ENCODE data around the gene DOCK2. TPM values are rescaled to one million over a fixed set of nuclear protein-coding genes. Genes with fewer than 3 reads are reported as not detected.
A peak's percentile ranks its signal among the peaks of the same experiment; 100 is the strongest.

Gene DOCK2
- total RNA-seq, 1 experiment from 2014 or later, result 0.26 TPM

DNA sequence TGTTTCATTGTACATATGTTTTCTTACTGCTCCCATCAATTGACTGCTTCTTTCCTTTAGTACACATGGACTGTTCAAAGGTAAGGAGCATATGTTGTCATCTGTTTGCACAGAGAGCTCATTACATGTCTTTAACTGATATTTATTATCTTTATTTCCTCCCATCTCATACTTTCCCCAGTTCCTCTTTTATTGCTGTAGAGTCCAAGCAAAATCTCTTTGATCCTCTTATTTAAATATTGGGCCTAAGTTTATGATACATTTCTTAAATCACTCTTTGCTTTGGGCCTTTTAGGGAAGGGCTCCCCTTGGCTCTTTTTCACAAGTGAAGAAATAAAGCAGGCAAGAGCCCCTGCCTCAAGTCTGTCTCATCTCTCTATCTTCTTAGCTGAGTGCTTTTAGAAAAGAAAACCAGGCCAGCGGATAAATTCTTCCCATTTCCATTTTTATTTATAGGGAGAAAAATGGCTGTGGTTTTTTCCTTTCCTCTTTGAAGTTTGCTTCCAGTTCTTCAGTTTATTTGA, 152.4 kb downstream of the DOCK2 start:
- H2AFZ ChIP-seq (ENCODE audit: low read length), result no peak overlapping the region
- TF ChIP-seq EZH2phosphoT487 (IDR thresholded peaks at IDR 0.05; ENCODE audit: borderline replicate concordance, low read length) (no peak), CTCF (conservative IDR thresholded peaks at IDR 0.05; ENCODE audit: low read depth, low read length) (no peak), EZH2 (IDR thresholded peaks at IDR 0.05; ENCODE audit: low read length, unreplicated experiment) (no peak)
- no peaks in the 10 kb centered on the region for H3K36me3 ChIP-seq (ENCODE audit: low read depth, low read length)
- no peak overlapping the region for H3K9ac ChIP-seq (ENCODE audit: low read length)
- H4K20me1 ChIP-seq (ENCODE audit: low read length), result no peaks in the 10 kb centered on the region
- intact Hi-C loops (cut with micrococcal nuclease), result loop anchor here (5.0 kb wide), 1 partner anchor 87 kb away; no protein-coding TSS in a partner anchor
- no peak overlapping the region for H3K4me3 ChIP-seq (ENCODE audit: low read length)
- H3K27me3 ChIP-seq (ENCODE audit: low read length), result no peaks in the 10 kb centered on the region
- ATAC-seq (no peak), DNase-seq (no peak)
- POLR2A ChIA-PET (ENCODE audit: unreplicated experiment), result no interaction called here
- no peak overlapping the region for H3K27ac ChIP-seq (ENCODE audit: low read length)
- CTCF ChIA-PET, result no interaction called here
- no TSS peak for BruUV-seq (replicated peaks)
- H3F3A ChIP-seq (ENCODE audit: low read length, unreplicated experiment), result no peaks in the 10 kb centered on the region
- H3K9me3 ChIP-seq (ENCODE audit: low read length), result no peaks in the 10 kb centered on the region
- no peaks in the 10 kb centered on the region for H3K9me2 ChIP-seq (replicated peaks; ENCODE audit: low read length)
- H3K4me2 ChIP-seq (ENCODE audit: low read length), result no peak overlapping the region
- H3K4me1 ChIP-seq (ENCODE audit: insufficient read depth, low read length), result peaks cover 10% of the 10 kb centered on the region; the same call in 1 of the 2 replicates
- H3K79me2 ChIP-seq (ENCODE audit: low read length), result no peaks in the 10 kb centered on the region

DNA sequence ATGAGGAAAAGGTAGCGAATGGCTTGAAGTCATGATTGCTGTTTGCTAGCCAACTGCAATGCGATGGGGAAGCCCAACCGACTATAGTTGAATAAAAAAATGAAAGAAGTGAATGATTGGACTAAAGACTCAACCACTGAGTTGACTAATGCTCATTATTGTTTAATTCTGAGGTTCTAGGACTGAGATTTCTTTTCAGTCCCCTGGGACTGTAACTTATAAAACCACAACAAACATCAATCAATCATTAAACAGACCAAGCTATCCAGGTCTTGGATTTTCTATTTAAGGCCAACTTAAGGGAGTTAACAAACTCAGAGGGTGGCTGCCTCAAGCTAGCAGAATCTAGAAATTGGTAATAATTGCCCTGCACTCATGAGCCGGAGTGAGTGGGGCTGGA, 154.2 kb downstream of the DOCK2 start:
- Histone ChIP-seq H3K4me1 (ENCODE audit: insufficient read depth, low read length) (peaks cover 10% of the 10 kb centered on the region; the same call in 1 of the 2 replicates), H3F3A (ENCODE audit: low read length, unreplicated experiment) (no peaks in the 10 kb centered on the region), H3K4me3 (ENCODE audit: low read length) (no peak overlapping the region), H3K27ac (ENCODE audit: low read length) (no peak overlapping the region), H3K9me3 (ENCODE audit: low read length) (no peaks in the 10 kb centered on the region), H3K4me2 (ENCODE audit: low read length) (no peak overlapping the region), H3K79me2 (ENCODE audit: low read length) (no peaks in the 10 kb centered on the region), H3K36me3 (ENCODE audit: low read depth, low read length) (no peaks in the 10 kb centered on the region), H3K9ac (ENCODE audit: low read length) (no peak overlapping the region), H2AFZ (ENCODE audit: low read length) (no peak overlapping the region), H4K20me1 (ENCODE audit: low read length) (no peaks in the 10 kb centered on the region), H3K9me2 (replicated peaks; ENCODE audit: low read length) (no peaks in the 10 kb centered on the region), H3K27me3 (ENCODE audit: low read length) (no peaks in the 10 kb centered on the region)
- ChIA-PET POLR2A (ENCODE audit: unreplicated experiment) (no interaction called here), CTCF (no interaction called here)
- DNase-seq (no peak), ATAC-seq (no peak)
- no peak for TF ChIP-seq CTCF (conservative IDR thresholded peaks at IDR 0.05; ENCODE audit: low read depth, low read length)
- no peak for TF ChIP-seq EZH2 (IDR thresholded peaks at IDR 0.05; ENCODE audit: low read length, unreplicated experiment)
- no peak for TF ChIP-seq EZH2phosphoT487 (IDR thresholded peaks at IDR 0.05; ENCODE audit: borderline replicate concordance, low read length)
- intact Hi-C loops (cut with micrococcal nuclease), result no loop called here
- BruUV-seq (replicated peaks), result no TSS peak

DNA sequence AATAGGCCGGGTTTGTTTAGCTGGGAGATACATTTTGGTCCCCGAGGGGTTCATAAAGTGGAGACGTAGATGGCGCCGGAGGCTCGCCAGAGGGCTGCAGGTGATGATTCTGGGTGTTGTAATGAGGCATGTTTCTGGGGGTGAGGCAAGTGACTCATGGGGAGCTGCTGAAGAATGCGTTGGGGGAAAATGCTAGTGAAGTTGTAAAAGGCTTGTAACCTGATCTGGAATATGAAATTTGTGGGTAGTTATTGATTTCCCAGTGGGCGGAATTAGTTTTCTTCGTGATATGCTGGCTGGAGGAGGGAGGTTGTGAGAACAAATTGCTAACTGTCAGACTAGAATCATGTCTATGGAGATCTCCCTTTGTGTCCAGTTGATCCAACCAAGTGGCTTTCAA, 158.3 kb downstream of the DOCK2 start:
- POLR2A ChIA-PET (ENCODE audit: unreplicated experiment), result no interaction called here

More for the DNA sequence above, 158.3 kb downstream of the DOCK2 start:
- no peaks in the 10 kb centered on the region for H3K9me2 ChIP-seq (replicated peaks; ENCODE audit: low read length)
- TF ChIP-seq CTCF (conservative IDR thresholded peaks at IDR 0.05; ENCODE audit: low read depth, low read length) (0 out of 2 replicates have a peak, but pooled peaks have one; percentile 11), EZH2 (IDR thresholded peaks at IDR 0.05; ENCODE audit: low read length, unreplicated experiment) (no peak), EZH2phosphoT487 (IDR thresholded peaks at IDR 0.05; ENCODE audit: borderline replicate concordance, low read length) (no peak)
- H3K4me1 ChIP-seq (ENCODE audit: insufficient read depth, low read length), result no peaks in the 10 kb centered on the region
- no peaks in the 10 kb centered on the region for H3K36me3 ChIP-seq (ENCODE audit: low read depth, low read length)
- H3K9me3 ChIP-seq (ENCODE audit: low read length), result no peaks in the 10 kb centered on the region
- no TSS peak for BruUV-seq (replicated peaks)
- no peak overlapping the region for H3K4me3 ChIP-seq (ENCODE audit: low read length)
- no peak overlapping the region for H3K9ac ChIP-seq (ENCODE audit: low read length)
- CTCF ChIA-PET, result no interaction called here
- peak; percentile 33; the same call in 1 of the 2 replicates for ATAC-seq
- H3K27me3 ChIP-seq (ENCODE audit: low read length), result no peaks in the 10 kb centered on the region
- no peak overlapping the region for H3K27ac ChIP-seq (ENCODE audit: low read length)
- H3K79me2 ChIP-seq (ENCODE audit: low read length), result no peaks in the 10 kb centered on the region
- no peaks in the 10 kb centered on the region for H3F3A ChIP-seq (ENCODE audit: low read length, unreplicated experiment)
- no peak overlapping the region for H3K4me2 ChIP-seq (ENCODE audit: low read length)
- DNase-seq, result no peak
- H4K20me1 ChIP-seq (ENCODE audit: low read length), result no peaks in the 10 kb centered on the region
- intact Hi-C loops (cut with micrococcal nuclease), result no loop called here
- no peak overlapping the region for H2AFZ ChIP-seq (ENCODE audit: low read length)

All from PC-3 (cell line).